SKM-1 (cell line): ENCODE measurements around the gene ATP8A2.

Source experiments
- DNase-seq: peaks from one replicate; lab custom pipeline; 2025; ENCODE audit not compliant: unreplicated experiment; lab: John Stamatoyannopoulos, UW

Gene ATP8A2

GRCh38 chr13:25380741-25381324, 9.1 kb downstream of the ATP8A2 start:
- DNase-seq: no peak

GRCh38 chr13:25384758-25385410, 13.1 kb downstream of the ATP8A2 start:
- no peak for DNase-seq

- no peak for DNase-seq
Observed at GRCh38 chr13:25391932-25392331, 20.2 kb downstream of the ATP8A2 start.

GRCh38 chr13:25394402-25395060, 22.8 kb downstream of the ATP8A2 start:
- no peak for DNase-seq

- no peak for DNase-seq
Observed at GRCh38 chr13:25397763-25398162, 26.0 kb downstream of the ATP8A2 start.

- DNase-seq: no peak
Observed at GRCh38 chr13:25400925-25401324, 29.2 kb downstream of the ATP8A2 start.

- DNase-seq: no peak
Observed at GRCh38 chr13:25401958-25402357, 30.2 kb downstream of the ATP8A2 start.

GRCh38 chr13:25406377-25406776, 34.6 kb downstream of the ATP8A2 start:
- DNase-seq: no peak

GRCh38 chr13:25409938-25410337, 38.2 kb downstream of the ATP8A2 start:
- DNase-seq: no peak

- no peak for DNase-seq
Observed at GRCh38 chr13:25415241-25415640, 43.5 kb downstream of the ATP8A2 start.

GRCh38 chr13:25417535-25417934, 45.8 kb downstream of the ATP8A2 start:
- DNase-seq: no peak

GRCh38 chr13:25420161-25420560, 48.4 kb downstream of the ATP8A2 start:
- no peak for DNase-seq

- no peak for DNase-seq
Observed at GRCh38 chr13:25421612-25422011, 49.8 kb downstream of the ATP8A2 start.

GRCh38 chr13:25422153-25422552, 50.4 kb downstream of the ATP8A2 start:
- no peak for DNase-seq

GRCh38 chr13:25423831-25424230, 52.1 kb downstream of the ATP8A2 start:
- DNase-seq: no peak

GRCh38 chr13:25429466-25429865, 57.7 kb downstream of the ATP8A2 start:
- DNase-seq: no peak

- no peak for DNase-seq
Observed at GRCh38 chr13:25432691-25433090, 60.9 kb downstream of the ATP8A2 start.

- peak; percentile 70 for DNase-seq
Observed at GRCh38 chr13:25440061-25440460, 68.3 kb downstream of the ATP8A2 start.

GRCh38 chr13:25446261-25446660, 74.5 kb downstream of the ATP8A2 start:
- DNase-seq: no peak

- DNase-seq: no peak
Observed at GRCh38 chr13:25447396-25447795, 75.6 kb downstream of the ATP8A2 start.

- no peak for DNase-seq
Observed at GRCh38 chr13:25453850-25454365, 82.1 kb downstream of the ATP8A2 start.

- no peak for DNase-seq
Observed at GRCh38 chr13:25455146-25455545, 83.4 kb downstream of the ATP8A2 start.
